Measurements from ENCODE around the gene TTYH2.

Gene TTYH2

GRCh38 chr17:74218436-74218835 is 5.1 kb downstream of the TTYH2 start:
- no peak for TF ChIP-seq CTCF (IDR thresholded peaks at IDR 0.05)

- no peak for TF ChIP-seq CTCF (IDR thresholded peaks at IDR 0.05)
Observed at GRCh38 chr17:74219576-74220133, 6.3 kb downstream of the TTYH2 start.

GRCh38 chr17:74220219-74220618 is 6.8 kb downstream of the TTYH2 start:
- no peak for TF ChIP-seq CTCF (IDR thresholded peaks at IDR 0.05)

GRCh38 chr17:74220946-74221818 is 7.8 kb downstream of the TTYH2 start:
- no peak for TF ChIP-seq CTCF (IDR thresholded peaks at IDR 0.05)

- no peak for TF ChIP-seq CTCF (IDR thresholded peaks at IDR 0.05)
Observed at GRCh38 chr17:74222399-74222798, 9.0 kb downstream of the TTYH2 start.

- no peak for TF ChIP-seq CTCF (IDR thresholded peaks at IDR 0.05)
Observed at GRCh38 chr17:74223901-74224300, 10.5 kb downstream of the TTYH2 start.

GRCh38 chr17:74224959-74225725 is 11.8 kb downstream of the TTYH2 start:
- TF ChIP-seq CTCF (IDR thresholded peaks at IDR 0.05): no peak
